HCT116 (cell line): ENCODE results near the gene CDK14.

Source experiments
- EZH2 ChIP-seq: fragments of 200-600 bp; sonication (generic); IDR thresholded peaks from 2 replicates; pipeline ENCODE4 v1.6.1; 2017; ENCODE audit warnings: antibody characterized with exemption, mixed run types
- POLR2A ChIP-seq: IDR thresholded peaks from 2 replicates; pipeline ENCODE4 v1.7.0; 2011; ENCODE audit warnings: borderline replicate concordance; ENCODE audit not compliant: insufficient read depth, insufficient read length; ENCODE audit errors: extremely low read depth

- TF ChIP-seq POLR2A (no peak), EZH2 (no peak)
Observed at GRCh38 chr7:90701021-90701420, 104.9 kb downstream of the CDK14 start.
